Measurements from ENCODE around the gene TRAPPC11. TPM values are rescaled to one million over a fixed set of nuclear protein-coding genes. Genes with fewer than 3 reads are reported as not detected.

Gene TRAPPC11
- total RNA-seq, 2 experiments from 2014 or later: 29.7 to 30.2 TPM

GRCh38 chr4:183627979-183628588 is 31.0 kb upstream of the TRAPPC11 start:
- Mint-ChIP-seq H3K27ac (no peak overlapping the region), H3K36me3 (no peaks in the 10 kb centered on the region), H3K4me3 (no peak overlapping the region), H3K9me3 (no peaks in the 10 kb centered on the region), H3K4me1 (ENCODE audit: low read depth) (no peaks in the 10 kb centered on the region), H3K27me3 (peaks cover 2% of the 10 kb centered on the region)
- CTCF ChIA-PET: no interaction called here
- POLR2A ChIA-PET: no interaction called here
- no peak for DNase-seq
- intact Hi-C loops (cut with micrococcal nuclease): loop anchor here (5.0 kb wide), 1 partner anchor 94 kb away; no protein-coding TSS in a partner anchor

- peaks cover 6% of the 10 kb centered on the region for H3K4me1 Mint-ChIP-seq (ENCODE audit: low read depth)
- intact Hi-C loops (cut with micrococcal nuclease): no loop called here
- CTCF ChIA-PET: no interaction called here
These were observed 27.4 kb upstream of the TRAPPC11 start for GRCh38 chr4:183631577-183632198.

GRCh38 chr4:183632689-183633088 is 26.4 kb upstream of the TRAPPC11 start:
- Mint-ChIP-seq H3K27ac (no peak overlapping the region), H3K9me3 (no peaks in the 10 kb centered on the region), H3K4me3 (no peak overlapping the region), H3K27me3 (peaks cover 6% of the 10 kb centered on the region), H3K36me3 (no peaks in the 10 kb centered on the region), H3K4me1 (ENCODE audit: low read depth) (peaks cover 15% of the 10 kb centered on the region)
- CTCF ChIA-PET: no interaction called here
- intact Hi-C loops (cut with micrococcal nuclease): no loop called here
- POLR2A ChIA-PET: no interaction called here
- DNase-seq: no peak

More at GRCh38 chr4:183631577-183632198, 27.4 kb upstream of the TRAPPC11 start:
- H3K27ac Mint-ChIP-seq: no peak overlapping the region
- no peak overlapping the region for H3K4me3 Mint-ChIP-seq
- no peaks in the 10 kb centered on the region for H3K36me3 Mint-ChIP-seq
- POLR2A ChIA-PET: no interaction called here
- DNase-seq: no peak
- no peaks in the 10 kb centered on the region for H3K9me3 Mint-ChIP-seq
- peaks cover 6% of the 10 kb centered on the region for H3K27me3 Mint-ChIP-seq

- Mint-ChIP-seq H3K27ac (no peak overlapping the region), H3K4me1 (ENCODE audit: low read depth) (peaks cover 15% of the 10 kb centered on the region), H3K9me3 (no peaks in the 10 kb centered on the region), H3K27me3 (peaks cover 6% of the 10 kb centered on the region), H3K36me3 (no peaks in the 10 kb centered on the region), H3K4me3 (no peak overlapping the region)
- intact Hi-C loops (cut with micrococcal nuclease): no loop called here
- no peak for DNase-seq
- ChIA-PET POLR2A (no interaction called here), CTCF (interaction anchor here (0.6 kb wide), 1 partner anchor 10 kb away, joined by 3 read pairs; no protein-coding TSS in a partner anchor)
These were observed 25.4 kb upstream of the TRAPPC11 start for GRCh38 chr4:183633476-183634400.

GRCh38 chr4:183635321-183635720 is 23.8 kb upstream of the TRAPPC11 start:
- ChIA-PET CTCF (interaction anchor here (0.5 kb wide), 1 partner anchor 71 kb away, joined by 3 read pairs; no protein-coding TSS in a partner anchor), POLR2A (no interaction called here)
- intact Hi-C loops (cut with micrococcal nuclease): no loop called here
- Mint-ChIP-seq H3K4me3 (no peak overlapping the region), H3K27ac (no peak overlapping the region), H3K36me3 (peaks cover 2% of the 10 kb centered on the region), H3K27me3 (peaks cover 6% of the 10 kb centered on the region), H3K9me3 (no peaks in the 10 kb centered on the region), H3K4me1 (ENCODE audit: low read depth) (peaks cover 15% of the 10 kb centered on the region)
- DNase-seq: no peak

GRCh38 chr4:183635741-183636140 is 23.4 kb upstream of the TRAPPC11 start:
- ChIA-PET POLR2A (no interaction called here), CTCF (interaction anchor here (0.5 kb wide), 1 partner anchor 72 kb away, joined by 3 read pairs; no protein-coding TSS in a partner anchor)
- peaks cover 6% of the 10 kb centered on the region for H3K27me3 Mint-ChIP-seq

GRCh38 chr4:183636503-183636902 is 22.6 kb upstream of the TRAPPC11 start:
- ChIA-PET POLR2A (interaction anchor here (1.4 kb wide), 1 partner anchor 55 kb away, joined by 3 read pairs; no protein-coding TSS in a partner anchor), CTCF (no interaction called here)
- Mint-ChIP-seq H3K27ac (no peak overlapping the region), H3K4me3 (no peak overlapping the region), H3K36me3 (peaks cover 5% of the 10 kb centered on the region), H3K9me3 (no peaks in the 10 kb centered on the region), H3K4me1 (ENCODE audit: low read depth) (peaks cover 18% of the 10 kb centered on the region), H3K27me3 (peaks cover 6% of the 10 kb centered on the region)
- intact Hi-C loops (cut with micrococcal nuclease): no loop called here
- DNase-seq: no peak

More at GRCh38 chr4:183635741-183636140, 23.4 kb upstream of the TRAPPC11 start:
- Mint-ChIP-seq H3K36me3 (peaks cover 2% of the 10 kb centered on the region), H3K4me1 (ENCODE audit: low read depth) (peaks cover 15% of the 10 kb centered on the region), H3K4me3 (no peak overlapping the region), H3K27ac (no peak overlapping the region), H3K9me3 (no peaks in the 10 kb centered on the region)
- no peak for DNase-seq
- intact Hi-C loops (cut with micrococcal nuclease): no loop called here

GRCh38 chr4:183636923-183637322 is 22.2 kb upstream of the TRAPPC11 start:
- intact Hi-C loops (cut with micrococcal nuclease): loop anchor here (1.0 kb wide), 1 partner anchor 192 kb away; no protein-coding TSS in a partner anchor
- no peak for DNase-seq
- Mint-ChIP-seq H3K27ac (no peak overlapping the region), H3K27me3 (peaks cover 6% of the 10 kb centered on the region), H3K36me3 (peaks cover 6% of the 10 kb centered on the region), H3K4me3 (no peak overlapping the region), H3K4me1 (ENCODE audit: low read depth) (peaks cover 18% of the 10 kb centered on the region), H3K9me3 (no peaks in the 10 kb centered on the region)
- CTCF ChIA-PET: no interaction called here
- POLR2A ChIA-PET: interaction anchor here (1.4 kb wide), 1 partner anchor 55 kb away, joined by 3 read pairs; no protein-coding TSS in a partner anchor

- Mint-ChIP-seq H3K4me1 (ENCODE audit: low read depth) (peaks cover 18% of the 10 kb centered on the region), H3K9me3 (no peaks in the 10 kb centered on the region), H3K27me3 (peaks cover 6% of the 10 kb centered on the region), H3K4me3 (no peak overlapping the region), H3K36me3 (peaks cover 8% of the 10 kb centered on the region), H3K27ac (no peak overlapping the region)
- CTCF ChIA-PET: no interaction called here
- no peak for DNase-seq
- POLR2A ChIA-PET: interaction anchor here (1.4 kb wide), 1 partner anchor 54 kb away, joined by 3 read pairs; no protein-coding TSS in a partner anchor
- intact Hi-C loops (cut with micrococcal nuclease): loop anchor here (1.0 kb wide), 1 partner anchor 192 kb away; no protein-coding TSS in a partner anchor
These were observed 21.6 kb upstream of the TRAPPC11 start for GRCh38 chr4:183637461-183637860.

- H3K36me3 Mint-ChIP-seq: peaks cover 9% of the 10 kb centered on the region
- CTCF ChIA-PET: no interaction called here
- H3K27ac Mint-ChIP-seq: no peak overlapping the region
- no peak for DNase-seq
- intact Hi-C loops (cut with micrococcal nuclease): no loop called here
- H3K27me3 Mint-ChIP-seq: peaks cover 4% of the 10 kb centered on the region
- H3K9me3 Mint-ChIP-seq: no peaks in the 10 kb centered on the region
- POLR2A ChIA-PET: no interaction called here
- H3K4me1 Mint-ChIP-seq (ENCODE audit: low read depth): peaks cover 16% of the 10 kb centered on the region
- H3K4me3 Mint-ChIP-seq: no peak overlapping the region
These were observed 20.7 kb upstream of the TRAPPC11 start for GRCh38 chr4:183638436-183638835.

GRCh38 chr4:183639291-183639690 is 19.8 kb upstream of the TRAPPC11 start:
- Mint-ChIP-seq H3K9me3 (no peaks in the 10 kb centered on the region), H3K27me3 (peaks cover 4% of the 10 kb centered on the region), H3K4me3 (no peak overlapping the region), H3K4me1 (ENCODE audit: low read depth) (peaks cover 13% of the 10 kb centered on the region), H3K27ac (no peak overlapping the region), H3K36me3 (peaks cover 12% of the 10 kb centered on the region)
- intact Hi-C loops (cut with micrococcal nuclease): no loop called here
- ChIA-PET POLR2A (no interaction called here), CTCF (no interaction called here)
- no peak for DNase-seq

GRCh38 chr4:183645326-183645725 is 13.8 kb upstream of the TRAPPC11 start:
- DNase-seq: no peak
- CTCF ChIA-PET: no interaction called here
- intact Hi-C loops (cut with micrococcal nuclease): no loop called here
- H3K4me3 Mint-ChIP-seq: no peak overlapping the region
- peaks cover 23% of the 10 kb centered on the region for H3K36me3 Mint-ChIP-seq
- POLR2A ChIA-PET: interaction anchor here (0.6 kb wide), 1 partner anchor 1058 kb away, joined by 5 read pairs; no protein-coding TSS in a partner anchor
- peaks cover 3% of the 10 kb centered on the region for H3K4me1 Mint-ChIP-seq (ENCODE audit: low read depth)
- no peak overlapping the region for H3K27ac Mint-ChIP-seq
- H3K9me3 Mint-ChIP-seq: no peaks in the 10 kb centered on the region
- no peaks in the 10 kb centered on the region for H3K27me3 Mint-ChIP-seq
